ENCODE results near the gene HIVEP3.

The HIVEP3 gene

GRCh38 chr1:41850029-41850428 is 68.7 kb downstream of the HIVEP3 start:
- DNase-seq = no peak
- H3K79me1 ChIP-seq (ENCODE audit: low read length) = no peaks in the 10 kb centered on the region
- no peak overlapping the region for H2AK5ac ChIP-seq (ENCODE audit: low read length)
- H3K79me2 ChIP-seq (ENCODE audit: control insufficient read depth, insufficient read depth, low read length) = no peaks in the 10 kb centered on the region
- no peak overlapping the region for H2BK15ac ChIP-seq (replicated peaks; ENCODE audit: low read depth)
- H3K27me3 ChIP-seq (ENCODE audit: insufficient read depth, low read length, poor library complexity) = no peaks in the 10 kb centered on the region
- H3K36me3 ChIP-seq (ENCODE audit: control insufficient read depth, insufficient read depth, low read length) = no peaks in the 10 kb centered on the region
- H4K5ac ChIP-seq (ENCODE audit: low read length) = no peak overlapping the region
- H3K23ac ChIP-seq (ENCODE audit: low read length) = no peak overlapping the region
- WGBS (ENCODE audit: extremely low coverage, insufficient coverage, low lambda C conversion rate) = no CpG with 5 or more reads among the region's 2 CpGs
- H3K4me1 ChIP-seq (ENCODE audit: control insufficient read depth, low read depth, low read length) = no peaks in the 10 kb centered on the region
- H3K9ac ChIP-seq (ENCODE audit: low read length) = no peak overlapping the region
- H2BK5ac ChIP-seq (ENCODE audit: low read length) = no peak overlapping the region
- H3K4ac ChIP-seq (ENCODE audit: low read depth, low read length) = no peak overlapping the region
- H3K18ac ChIP-seq (ENCODE audit: low read length) = no peak overlapping the region
- H3K27ac ChIP-seq (ENCODE audit: low read depth, low read length) = no peak overlapping the region
- H2BK120ac ChIP-seq (ENCODE audit: low read depth, low read length) = no peak overlapping the region
- no peak overlapping the region for H3K56ac ChIP-seq (ENCODE audit: low read length)
- no peak overlapping the region for H3K4me3 ChIP-seq (ENCODE audit: low read length)
- no peak overlapping the region for H4K8ac ChIP-seq (ENCODE audit: low read depth, low read length)
- H3K4me2 ChIP-seq (ENCODE audit: low read length) = no peak overlapping the region

- Histone ChIP-seq H3K23ac (ENCODE audit: low read length) (no peak overlapping the region), H3K4ac (ENCODE audit: low read depth, low read length) (no peak overlapping the region), H3K79me1 (ENCODE audit: low read length) (no peaks in the 10 kb centered on the region), H2BK120ac (ENCODE audit: low read depth, low read length) (no peak overlapping the region), H3K4me1 (ENCODE audit: control insufficient read depth, low read depth, low read length) (no peaks in the 10 kb centered on the region), H3K27ac (ENCODE audit: low read depth, low read length) (no peak overlapping the region), H3K56ac (ENCODE audit: low read length) (no peak overlapping the region), H3K18ac (ENCODE audit: low read length) (no peak overlapping the region), H4K5ac (ENCODE audit: low read length) (no peak overlapping the region), H3K4me2 (ENCODE audit: low read length) (no peak overlapping the region), H3K4me3 (ENCODE audit: low read length) (no peak overlapping the region), H2BK15ac (replicated peaks; ENCODE audit: low read depth) (no peak overlapping the region), H2AK5ac (ENCODE audit: low read length) (no peak overlapping the region), H3K36me3 (ENCODE audit: control insufficient read depth, insufficient read depth, low read length) (no peaks in the 10 kb centered on the region), H2BK5ac (ENCODE audit: low read length) (no peak overlapping the region), H3K9ac (ENCODE audit: low read length) (no peak overlapping the region), H4K8ac (ENCODE audit: low read depth, low read length) (no peak overlapping the region), H3K79me2 (ENCODE audit: control insufficient read depth, insufficient read depth, low read length) (no peaks in the 10 kb centered on the region), H3K27me3 (ENCODE audit: insufficient read depth, low read length, poor library complexity) (no peaks in the 10 kb centered on the region)
- DNase-seq = no peak
- no CpG with 5 or more reads among the region's 4 CpGs for WGBS (ENCODE audit: extremely low coverage, insufficient coverage, low lambda C conversion rate)
These were observed 69.4 kb downstream of the HIVEP3 start for GRCh38 chr1:41849211-41849759.

GRCh38 chr1:41848216-41848952 is 70.3 kb downstream of the HIVEP3 start:
- no peak overlapping the region for H3K4ac ChIP-seq (ENCODE audit: low read depth, low read length)
- H3K23ac ChIP-seq (ENCODE audit: low read length) = no peak overlapping the region
- no peak overlapping the region for H4K5ac ChIP-seq (ENCODE audit: low read length)
- no peak overlapping the region for H3K9ac ChIP-seq (ENCODE audit: low read length)
- H3K27ac ChIP-seq (ENCODE audit: low read depth, low read length) = no peak overlapping the region
- H3K4me2 ChIP-seq (ENCODE audit: low read length) = no peak overlapping the region
- no peak overlapping the region for H4K8ac ChIP-seq (ENCODE audit: low read depth, low read length)
- no peak overlapping the region for H2BK120ac ChIP-seq (ENCODE audit: low read depth, low read length)
- no peak overlapping the region for H3K18ac ChIP-seq (ENCODE audit: low read length)
- no peak overlapping the region for H2BK15ac ChIP-seq (replicated peaks; ENCODE audit: low read depth)
- no peaks in the 10 kb centered on the region for H3K79me2 ChIP-seq (ENCODE audit: control insufficient read depth, insufficient read depth, low read length)
- no peaks in the 10 kb centered on the region for H3K27me3 ChIP-seq (ENCODE audit: insufficient read depth, low read length, poor library complexity)
- H2AK5ac ChIP-seq (ENCODE audit: low read length) = no peak overlapping the region
- no peak overlapping the region for H3K4me3 ChIP-seq (ENCODE audit: low read length)
- no peak overlapping the region for H3K56ac ChIP-seq (ENCODE audit: low read length)
- no CpG with 5 or more reads among the region's 7 CpGs for WGBS (ENCODE audit: extremely low coverage, insufficient coverage, low lambda C conversion rate)
- no peaks in the 10 kb centered on the region for H3K79me1 ChIP-seq (ENCODE audit: low read length)
- no peaks in the 10 kb centered on the region for H3K4me1 ChIP-seq (ENCODE audit: control insufficient read depth, low read depth, low read length)
- DNase-seq = no peak
- H3K36me3 ChIP-seq (ENCODE audit: control insufficient read depth, insufficient read depth, low read length) = no peaks in the 10 kb centered on the region
- H2BK5ac ChIP-seq (ENCODE audit: low read length) = no peak overlapping the region

- Histone ChIP-seq H4K5ac (ENCODE audit: low read length) (no peak overlapping the region), H3K23ac (ENCODE audit: low read length) (no peak overlapping the region), H4K8ac (ENCODE audit: low read depth, low read length) (no peak overlapping the region), H3K36me3 (ENCODE audit: control insufficient read depth, insufficient read depth, low read length) (no peaks in the 10 kb centered on the region), H3K4me2 (ENCODE audit: low read length) (no peak overlapping the region), H2BK5ac (ENCODE audit: low read length) (no peak overlapping the region), H3K4ac (ENCODE audit: low read depth, low read length) (no peak overlapping the region), H3K56ac (ENCODE audit: low read length) (no peak overlapping the region), H2BK15ac (replicated peaks; ENCODE audit: low read depth) (no peak overlapping the region), H3K79me1 (ENCODE audit: low read length) (no peaks in the 10 kb centered on the region), H3K18ac (ENCODE audit: low read length) (no peak overlapping the region), H3K4me1 (ENCODE audit: control insufficient read depth, low read depth, low read length) (peaks cover 1% of the 10 kb centered on the region), H3K4me3 (ENCODE audit: low read length) (no peak overlapping the region), H3K9ac (ENCODE audit: low read length) (no peak overlapping the region), H3K27me3 (ENCODE audit: insufficient read depth, low read length, poor library complexity) (no peaks in the 10 kb centered on the region), H2AK5ac (ENCODE audit: low read length) (no peak overlapping the region), H2BK120ac (ENCODE audit: low read depth, low read length) (no peak overlapping the region), H3K27ac (ENCODE audit: low read depth, low read length) (no peak overlapping the region), H3K79me2 (ENCODE audit: control insufficient read depth, insufficient read depth, low read length) (no peaks in the 10 kb centered on the region)
- DNase-seq = no peak
- WGBS (ENCODE audit: extremely low coverage, insufficient coverage, low lambda C conversion rate) = no CpG with 5 or more reads among the region's 2 CpGs
These were observed 71.0 kb downstream of the HIVEP3 start for GRCh38 chr1:41847733-41848132.

GRCh38 chr1:41846625-41847405 is 71.9 kb downstream of the HIVEP3 start:
- Histone ChIP-seq H2BK15ac (replicated peaks; ENCODE audit: low read depth) (no peak overlapping the region), H3K27ac (ENCODE audit: low read depth, low read length) (no peak overlapping the region), H3K18ac (ENCODE audit: low read length) (no peak overlapping the region), H3K4ac (ENCODE audit: low read depth, low read length) (no peak overlapping the region), H3K4me3 (ENCODE audit: low read length) (no peak overlapping the region), H3K9ac (ENCODE audit: low read length) (no peak overlapping the region), H3K79me2 (ENCODE audit: control insufficient read depth, insufficient read depth, low read length) (no peaks in the 10 kb centered on the region), H3K79me1 (ENCODE audit: low read length) (no peaks in the 10 kb centered on the region), H4K5ac (ENCODE audit: low read length) (no peak overlapping the region), H3K56ac (ENCODE audit: low read length) (no peak overlapping the region), H2AK5ac (ENCODE audit: low read length) (no peak overlapping the region), H4K8ac (ENCODE audit: low read depth, low read length) (no peak overlapping the region), H3K36me3 (ENCODE audit: control insufficient read depth, insufficient read depth, low read length) (no peaks in the 10 kb centered on the region), H3K23ac (ENCODE audit: low read length) (no peak overlapping the region), H3K4me1 (ENCODE audit: control insufficient read depth, low read depth, low read length) (peaks cover 4% of the 10 kb centered on the region), H2BK5ac (ENCODE audit: low read length) (no peak overlapping the region), H3K4me2 (ENCODE audit: low read length) (no peak overlapping the region), H2BK120ac (ENCODE audit: low read depth, low read length) (no peak overlapping the region), H3K27me3 (ENCODE audit: insufficient read depth, low read length, poor library complexity) (no peaks in the 10 kb centered on the region)
- WGBS (ENCODE audit: extremely low coverage, insufficient coverage, low lambda C conversion rate) = no CpG with 5 or more reads among the region's 3 CpGs
- DNase-seq = no peak
